ENCODE results near the gene HSH2D.
"Not testable (repeated sequence)": the region's sequence is repeated elsewhere in the genome, so short reads cannot be mapped to it uniquely, and the experiment has no call there.

The HSH2D gene

GRCh38 chr19:16156904-16157303, 13.4 kb downstream of the HSH2D start:
- no peak for DNase-seq

- DNase-seq: no peak
These were observed 14.1 kb downstream of the HSH2D start for GRCh38 chr19:16157601-16158000.

- DNase-seq: no peak
These were observed 16.2 kb downstream of the HSH2D start for GRCh38 chr19:16159655-16160054.

GRCh38 chr19:16160445-16160942, 17.0 kb downstream of the HSH2D start:
- DNase-seq: no peak

GRCh38 chr19:16160943-16161560, 17.6 kb downstream of the HSH2D start:
- DNase-seq: no peak

GRCh38 chr19:16161840-16162239, 18.4 kb downstream of the HSH2D start:
- DNase-seq: no peak

- no peak for DNase-seq
These were observed 20.9 kb downstream of the HSH2D start for GRCh38 chr19:16164222-16164890.

- no peak for DNase-seq
These were observed 22.9 kb downstream of the HSH2D start for GRCh38 chr19:16166417-16166816.

- DNase-seq: no peak
These were observed 23.6 kb downstream of the HSH2D start for GRCh38 chr19:16167055-16167454.

- no peak for DNase-seq
These were observed 25.1 kb downstream of the HSH2D start for GRCh38 chr19:16168465-16169081.

- no peak for DNase-seq
These were observed 26.6 kb downstream of the HSH2D start for GRCh38 chr19:16170134-16170533.

GRCh38 chr19:16175954-16176353, 32.5 kb downstream of the HSH2D start:
- no peak for DNase-seq

GRCh38 chr19:16178866-16179265, 35.4 kb downstream of the HSH2D start:
- DNase-seq: not testable (repeated sequence)

- DNase-seq: no peak
These were observed 37.1 kb downstream of the HSH2D start for GRCh38 chr19:16180611-16181010.

GRCh38 chr19:16184665-16185122, 41.2 kb downstream of the HSH2D start:
- DNase-seq: no peak

- peak; percentile 99 for DNase-seq
These were observed 41.8 kb downstream of the HSH2D start, which contains the start of gene FAM32A for GRCh38 chr19:16185123-16185767. TSS of gene FAM32A (plus strand) at chr19:16185410. CDS start at chr19:16185443, 33 bp downstream.

GRCh38 chr19:16185768-16186123, 42.3 kb downstream of the HSH2D start:
- DNase-seq: peak; percentile 21

GRCh38 chr19:16188521-16188920, 45.0 kb downstream of the HSH2D start:
- DNase-seq: no peak

- DNase-seq: no peak
These were observed 46.7 kb downstream of the HSH2D start for GRCh38 chr19:16190198-16190597.

GRCh38 chr19:16190736-16191135, 47.3 kb downstream of the HSH2D start:
- no peak for DNase-seq

- DNase-seq: no peak
These were observed 47.9 kb downstream of the HSH2D start for GRCh38 chr19:16191216-16191908.

GRCh38 chr19:16193466-16193865, 50.0 kb downstream of the HSH2D start:
- DNase-seq: no peak

- no peak for DNase-seq
These were observed 53.7 kb downstream of the HSH2D start for GRCh38 chr19:16197188-16197621.

Data from central memory CD4-positive, alpha-beta T cell (primary cell).